HG03159 (cell line): Measurements from ENCODE around the gene PPM1F.

ENCODE experiments used
- ATAC-seq: cut with Tn5 transposase; IDR thresholded peaks from one replicate; pipeline ENCODE4 v1.9.1; 2021; ENCODE audit warnings: mild to moderate bottlenecking, moderate library complexity; ENCODE audit not compliant: unreplicated experiment

PPM1F gene

DNA sequence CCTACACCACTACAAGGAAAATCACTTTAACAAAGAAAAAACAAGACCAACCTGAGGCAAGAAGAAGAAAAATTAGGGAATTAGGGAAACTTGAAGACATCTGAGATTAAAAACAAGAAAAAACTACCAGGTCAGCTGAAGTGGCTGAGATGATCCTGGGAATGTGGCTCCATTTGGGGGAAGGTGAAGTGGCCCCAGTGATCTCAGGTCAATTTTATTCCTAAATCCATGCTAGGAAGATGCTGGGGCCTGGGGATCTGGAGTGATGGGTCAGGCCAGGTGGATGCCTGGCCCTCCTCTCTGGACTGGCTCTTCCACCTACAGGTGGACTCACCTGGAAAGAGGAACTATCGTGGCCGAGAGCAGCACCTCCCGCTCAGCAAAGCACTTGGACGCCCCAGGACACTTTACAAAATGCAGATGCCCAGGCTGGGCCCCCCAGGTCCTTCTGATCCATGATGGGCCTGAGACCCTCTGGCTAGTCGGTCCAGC, 23.3 kb upstream of the PPM1F start:
- ATAC-seq: no peak

- ATAC-seq: no peak
These were observed 22.6 kb upstream of the PPM1F start for GRCh38 chr22:21975273-21975672.

- no peak for ATAC-seq
These were observed 21.5 kb upstream of the PPM1F start for GRCh38 chr22:21974058-21974649.

DNA sequence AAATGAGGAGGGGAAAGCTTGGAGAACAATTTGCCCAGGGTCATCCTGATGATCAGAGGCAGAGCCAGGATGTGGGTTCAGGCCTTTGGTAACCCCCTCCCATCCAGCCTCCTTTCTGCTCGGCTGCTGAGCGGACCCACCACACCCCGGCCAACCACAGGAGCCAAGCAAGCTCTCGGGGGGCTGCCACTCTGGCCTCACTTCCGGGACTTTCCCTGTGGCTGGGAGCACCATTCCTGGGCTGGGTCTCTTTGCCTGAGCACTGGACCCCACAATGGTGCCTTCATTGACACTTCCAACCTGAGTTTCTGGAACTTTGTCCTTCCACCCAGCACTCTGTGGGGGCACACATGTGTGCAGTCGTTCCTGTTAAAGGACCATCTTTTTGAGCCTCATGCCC, 20.2 kb upstream of the PPM1F start:
- ATAC-seq: no peak

- ATAC-seq: no peak
These were observed 19.7 kb upstream of the PPM1F start for GRCh38 chr22:21972293-21972779.

DNA sequence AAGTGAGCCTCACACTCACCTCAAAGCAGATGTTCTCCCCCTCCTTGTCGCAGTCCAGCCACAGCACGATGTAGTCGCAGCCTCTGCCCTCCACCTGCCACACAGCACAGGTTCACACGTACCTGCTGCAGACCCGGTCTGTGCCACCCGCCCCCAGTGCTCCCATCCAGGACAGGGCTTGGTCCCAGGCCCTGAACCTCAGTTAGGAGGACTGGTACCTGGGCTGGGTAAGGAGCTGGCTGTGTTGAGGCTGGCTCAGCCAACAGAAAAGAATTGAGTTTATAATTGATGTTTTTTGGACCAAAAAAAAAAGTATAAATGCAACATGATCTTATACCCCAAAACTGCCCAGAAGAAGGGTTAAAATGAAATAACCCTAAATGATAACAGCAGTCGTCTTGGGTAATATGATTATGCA, 19.2 kb upstream of the PPM1F start:
- no peak for ATAC-seq

DNA sequence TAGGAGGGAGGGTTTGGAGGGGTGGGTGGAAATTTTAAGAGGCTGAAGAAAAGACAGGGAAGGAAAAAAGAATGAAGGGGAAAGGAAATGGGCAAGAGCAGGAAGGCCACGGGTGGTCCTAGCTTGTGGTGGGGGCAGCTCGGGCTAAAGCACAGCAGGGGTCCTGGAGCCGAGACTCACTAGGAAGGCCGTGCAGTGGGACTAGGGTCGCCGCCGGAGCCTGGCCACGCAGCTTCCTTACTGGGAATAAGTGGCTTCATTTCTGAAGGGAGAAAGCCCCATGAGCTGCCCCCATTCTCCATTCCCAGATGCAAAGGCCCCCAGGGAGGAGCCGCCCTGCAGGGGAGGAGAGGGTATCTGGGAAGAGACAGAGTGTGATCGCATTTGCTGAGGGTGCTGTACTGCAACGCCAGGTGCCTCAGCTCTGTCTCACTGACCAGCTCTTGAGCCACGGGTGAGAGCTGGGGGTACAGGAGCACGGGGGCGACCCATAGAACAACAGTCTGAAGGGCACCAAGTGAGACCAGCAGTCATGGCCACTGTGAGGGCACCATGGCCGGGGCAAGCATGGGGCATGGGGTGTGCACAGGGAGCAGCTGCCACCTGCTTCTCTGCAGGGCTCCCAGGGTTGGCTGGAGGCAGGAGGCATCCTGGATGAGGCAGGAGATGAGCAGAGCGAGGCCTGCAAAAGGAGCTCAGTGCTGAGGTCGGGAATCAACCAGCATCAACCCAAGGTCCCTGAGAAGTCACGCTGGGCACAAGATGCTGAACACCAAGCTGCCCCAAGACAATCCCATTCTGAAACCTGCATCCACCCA, 18.4 kb upstream of the PPM1F start:
- no peak for ATAC-seq

DNA sequence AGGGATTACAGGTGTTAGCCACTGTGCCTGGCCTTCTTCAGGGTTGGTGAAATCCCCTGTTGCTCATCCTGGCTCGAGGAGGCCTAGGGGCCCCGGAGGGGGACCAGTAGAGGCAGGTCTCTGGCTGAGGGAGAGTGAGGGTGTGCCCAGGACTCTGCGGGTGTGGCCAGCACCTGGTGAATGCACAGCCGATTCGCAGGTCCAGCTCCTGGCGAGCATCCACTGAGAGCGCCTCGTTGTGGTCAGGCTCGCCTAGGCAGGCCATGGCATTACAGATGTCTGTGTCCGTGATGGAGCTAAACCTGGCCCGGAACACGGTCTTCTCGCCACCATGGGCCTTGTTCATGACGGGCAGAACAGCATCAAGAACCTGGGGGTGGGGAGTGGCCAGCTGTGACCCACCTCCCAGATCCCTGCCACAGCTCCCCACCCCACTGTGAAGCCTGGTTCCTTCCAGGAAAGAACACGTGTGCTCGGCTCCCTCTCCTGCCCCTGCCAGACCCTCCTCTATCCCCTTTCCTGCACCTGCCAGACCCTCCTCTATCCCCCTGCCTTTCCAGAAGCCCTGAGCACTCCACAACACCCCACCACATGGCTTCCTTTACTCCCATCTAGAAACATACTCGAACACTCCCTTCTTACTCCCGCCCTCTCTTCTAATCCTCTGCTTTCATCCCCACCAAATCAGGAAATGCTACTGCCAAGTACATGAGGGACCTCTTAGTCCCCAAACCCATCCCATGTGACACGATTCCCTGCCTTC, 17.6 kb upstream of the PPM1F start:
- no peak for ATAC-seq

DNA sequence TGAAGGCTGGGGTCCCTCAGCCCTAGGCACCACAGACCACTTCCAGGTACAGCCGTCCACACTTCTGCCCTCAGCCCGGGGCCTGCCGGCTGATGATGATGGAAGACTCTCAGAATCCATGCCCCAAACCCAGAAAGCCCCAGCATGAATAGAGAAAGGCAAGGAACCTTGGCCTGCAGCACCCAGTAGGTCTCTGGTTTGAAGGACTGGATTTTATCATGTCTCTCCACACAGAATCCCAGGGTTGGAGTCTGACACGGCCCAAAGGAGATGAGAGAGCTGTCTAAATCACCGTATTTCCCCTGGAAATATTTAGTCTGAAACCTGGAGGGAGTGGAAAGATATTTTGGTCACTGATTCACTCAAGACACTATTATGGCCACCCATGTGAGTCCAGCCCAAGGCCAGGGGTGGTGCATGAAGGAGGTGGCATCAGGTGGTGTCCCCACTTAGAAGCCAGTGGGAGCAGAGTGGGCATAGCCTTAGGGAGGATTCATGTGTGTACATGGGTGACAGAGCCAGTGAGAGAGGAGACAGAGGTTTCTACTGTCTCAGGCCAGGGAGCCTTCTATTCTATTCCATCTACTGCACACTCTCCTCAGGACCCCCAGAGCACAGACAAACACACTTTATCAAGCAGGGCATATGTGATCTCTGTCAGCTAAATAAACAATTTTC, 15.9 kb upstream of the PPM1F start:
- ATAC-seq: no peak

DNA sequence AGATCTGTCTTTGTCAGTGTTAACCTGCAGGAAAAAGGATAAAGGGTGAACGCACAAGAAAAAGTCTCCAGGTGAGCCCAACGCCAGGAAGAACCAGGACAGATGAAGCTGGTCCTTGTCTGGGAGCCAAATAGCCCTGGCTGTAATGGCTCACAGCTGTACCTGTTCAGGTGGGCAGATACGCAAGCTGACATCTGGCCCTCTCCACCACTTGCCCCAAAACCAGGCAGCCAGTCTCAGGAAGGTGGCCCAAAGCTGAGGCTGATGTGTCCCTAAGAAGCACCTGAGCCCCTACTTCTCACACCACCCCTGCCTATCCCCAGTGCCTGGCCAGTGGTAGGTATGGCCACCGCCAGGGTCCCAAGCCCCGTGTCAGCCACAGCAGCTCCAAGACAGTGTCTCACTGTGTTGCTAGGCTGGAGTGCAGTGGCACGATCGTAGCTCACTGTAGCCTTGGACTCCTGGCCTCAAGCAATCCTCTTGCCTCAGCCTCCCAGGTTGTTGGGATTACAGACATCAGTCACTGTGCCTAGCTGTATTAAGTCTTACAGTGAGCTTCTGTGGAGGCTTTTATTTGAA, 15.1 kb upstream of the PPM1F start:
- ATAC-seq: no peak

DNA sequence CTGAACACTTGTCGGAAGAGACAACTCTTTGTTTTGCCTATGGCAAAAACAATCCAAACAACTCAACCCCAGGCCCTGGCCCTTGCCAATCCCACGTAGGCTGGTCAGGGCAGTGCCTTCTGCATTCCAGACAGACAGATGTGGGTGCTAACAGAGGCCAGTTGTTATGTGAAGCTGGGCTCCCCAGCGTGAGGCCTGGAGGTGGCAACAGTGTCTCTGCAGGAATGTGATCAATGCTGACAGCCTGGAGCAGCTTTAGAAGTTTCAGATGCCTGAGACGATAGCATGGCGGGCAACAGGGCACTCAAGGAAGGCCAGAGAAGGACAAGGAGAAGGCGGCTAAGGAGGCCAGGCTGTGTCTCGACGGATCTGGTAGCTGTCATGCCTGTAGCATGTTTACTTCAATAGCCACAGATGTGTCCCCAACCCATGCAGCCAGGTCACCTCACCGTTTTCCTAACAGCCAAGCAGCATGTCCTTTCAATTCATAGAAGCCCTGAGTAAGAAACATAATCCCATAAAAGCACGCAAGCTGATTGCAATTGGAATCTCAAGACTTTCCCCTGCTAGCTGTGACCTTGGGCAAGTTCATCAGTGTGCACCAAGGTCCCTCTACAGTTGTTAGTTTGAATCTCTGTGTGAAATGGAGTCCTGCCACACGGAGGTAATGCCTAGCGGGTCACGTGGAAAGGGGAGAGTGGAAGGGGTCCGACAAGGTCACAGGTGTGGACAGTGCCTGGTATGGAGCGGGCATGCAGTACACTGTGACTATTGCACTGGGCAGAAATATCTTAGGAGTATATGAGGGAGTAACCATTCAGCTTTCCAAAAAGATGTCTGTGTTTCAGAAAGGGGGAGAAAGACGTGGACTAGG, 14.2 kb upstream of the PPM1F start:
- no peak for ATAC-seq

- ATAC-seq: no peak
These were observed 13.2 kb upstream of the PPM1F start for GRCh38 chr22:21965762-21966288.

DNA sequence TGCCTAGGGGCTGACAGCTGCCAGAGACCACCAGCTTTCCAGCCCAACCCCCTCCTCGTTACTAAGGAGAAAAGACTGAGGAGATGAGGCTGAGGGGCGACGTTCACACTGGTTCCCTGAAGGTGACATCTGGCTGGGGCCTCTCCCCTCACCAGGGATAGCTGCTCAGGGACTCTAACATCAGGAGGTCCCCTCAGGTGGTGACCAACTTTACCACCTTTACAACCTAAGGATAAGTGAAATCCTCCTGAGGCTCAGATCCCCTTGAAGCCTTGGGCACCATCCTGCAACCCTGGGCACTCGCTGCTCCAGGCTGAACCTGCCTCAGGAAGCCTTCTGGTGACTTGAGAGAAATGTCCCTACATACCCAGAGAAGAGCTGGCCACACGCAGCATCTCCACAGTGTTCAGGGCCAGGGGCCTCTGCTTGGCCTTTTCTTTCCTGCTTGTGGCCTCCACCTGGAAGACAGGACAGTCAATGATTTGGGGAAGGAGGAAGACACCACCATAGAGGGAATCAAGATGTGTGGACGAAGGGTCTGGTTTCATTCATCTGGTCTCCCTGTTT, 12.4 kb upstream of the PPM1F start:
- no peak for ATAC-seq

DNA sequence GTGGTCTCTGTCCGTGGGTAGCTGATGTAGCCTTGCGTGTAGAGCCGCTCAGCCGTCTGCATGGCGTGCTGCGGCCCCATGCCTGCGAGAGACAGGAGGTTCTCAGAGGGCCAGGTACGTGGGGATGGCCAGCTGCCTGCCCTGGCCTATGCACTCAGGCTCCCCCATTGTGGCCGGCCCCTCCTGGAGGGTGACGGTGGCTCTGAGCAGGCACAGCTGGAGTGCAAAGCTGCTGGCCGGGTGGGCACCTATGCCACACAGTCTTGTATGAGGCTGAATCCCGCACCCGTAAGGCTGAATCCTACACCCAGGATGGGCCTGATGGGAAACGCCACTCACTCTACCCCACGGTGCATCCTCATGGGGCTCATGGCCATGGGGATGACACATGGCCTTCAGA, 11.6 kb upstream of the PPM1F start:
- no peak for ATAC-seq

DNA sequence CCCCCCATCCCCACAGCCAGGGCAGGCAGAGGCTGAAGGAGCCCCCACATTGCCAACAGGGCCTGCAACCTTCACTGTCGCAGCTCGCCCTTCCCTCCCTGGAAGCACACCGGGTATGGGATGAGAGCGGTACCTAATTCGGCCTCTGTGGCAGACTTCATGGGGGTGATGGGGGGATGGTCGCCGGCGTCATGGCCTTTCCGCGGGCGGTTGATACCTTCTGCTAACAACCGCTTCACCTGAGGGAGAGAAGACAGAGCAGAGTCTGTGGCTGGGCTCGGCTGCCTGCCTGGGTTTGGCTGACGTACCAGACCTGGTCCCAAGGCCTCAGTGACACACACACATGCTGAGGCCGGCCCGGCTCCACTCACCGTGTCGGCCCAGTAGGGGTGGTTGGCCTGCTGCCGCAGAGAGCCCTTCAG, 11.2 kb upstream of the PPM1F start:
- ATAC-seq: no peak

DNA sequence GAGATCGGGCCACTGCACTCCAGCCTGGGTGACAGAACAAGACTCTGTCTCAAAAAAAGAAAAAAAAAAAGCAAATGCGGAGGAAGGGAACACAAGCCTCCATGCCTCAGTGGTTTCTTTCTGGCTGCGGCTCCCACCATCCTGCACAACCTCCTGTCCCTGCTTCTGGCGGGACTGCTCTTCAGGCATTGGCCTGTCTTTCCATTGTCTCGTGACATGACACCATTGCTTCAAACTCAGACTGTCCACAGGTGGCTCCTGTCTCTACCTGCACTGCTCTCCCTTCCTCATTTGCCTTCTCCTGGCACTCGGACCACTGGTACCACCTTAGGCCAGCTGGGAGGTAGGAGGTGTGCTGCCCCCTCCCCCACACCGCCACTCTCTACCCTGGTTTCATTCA, 10.6 kb upstream of the PPM1F start:
- ATAC-seq: no peak

- ATAC-seq: no peak
These were observed 10.0 kb upstream of the PPM1F start for GRCh38 chr22:21962655-21962949.

GRCh38 chr22:21961886-21962654, 9.4 kb upstream of the PPM1F start:
- ATAC-seq: no peak
